GM23338 (cell line): ENCODE results near the gene PCNT.

Source experiments
- EZH2 ChIP-seq: fragments of 200-600 bp; sonication (generic); IDR thresholded peaks from one replicate; pipeline ENCODE4 v1.8.0; 2017; ENCODE audit warnings: antibody characterized with exemption, mild to moderate bottlenecking, low read depth; ENCODE audit not compliant: unreplicated experiment
- POLR2AphosphoS5 ChIP-seq: IDR thresholded peaks from 2 replicates; pipeline ENCODE4 v1.6.1; 2016; ENCODE audit warnings: antibody characterized with exemption, low read depth
- ZNF114 ChIP-seq: fragments of 250-450 bp; sonication (Bioruptor Pico); IDR thresholded peaks from 2 replicates; pipeline ENCODE4 v1.5.0; 2020; ENCODE audit warnings: mild to moderate bottlenecking, moderate library complexity
- TF ChIP-seq, protein P1 (sequence below), 2 experiments: fragments of 200-600 bp in 1 of 2; sonication (generic) in 1 of 2; conservative IDR thresholded peaks; 2 replicates each; pipeline versions ENCODE4 v1.5.1 to v1.6.1; 2016 to 2017; ENCODE audit warnings: antibody characterized with exemption in 2 of 2, low read depth in 2 of 2, mild to moderate bottlenecking in 2 of 2, moderate library complexity in 1 of 2
- TF ChIP-seq, protein P2 (sequence below): IDR thresholded peaks from one replicate; pipeline ENCODE4 v1.6.1; 2018; ENCODE audit warnings: antibody characterized with exemption; ENCODE audit not compliant: unreplicated experiment

- TF ChIP-seq, protein P1, sequence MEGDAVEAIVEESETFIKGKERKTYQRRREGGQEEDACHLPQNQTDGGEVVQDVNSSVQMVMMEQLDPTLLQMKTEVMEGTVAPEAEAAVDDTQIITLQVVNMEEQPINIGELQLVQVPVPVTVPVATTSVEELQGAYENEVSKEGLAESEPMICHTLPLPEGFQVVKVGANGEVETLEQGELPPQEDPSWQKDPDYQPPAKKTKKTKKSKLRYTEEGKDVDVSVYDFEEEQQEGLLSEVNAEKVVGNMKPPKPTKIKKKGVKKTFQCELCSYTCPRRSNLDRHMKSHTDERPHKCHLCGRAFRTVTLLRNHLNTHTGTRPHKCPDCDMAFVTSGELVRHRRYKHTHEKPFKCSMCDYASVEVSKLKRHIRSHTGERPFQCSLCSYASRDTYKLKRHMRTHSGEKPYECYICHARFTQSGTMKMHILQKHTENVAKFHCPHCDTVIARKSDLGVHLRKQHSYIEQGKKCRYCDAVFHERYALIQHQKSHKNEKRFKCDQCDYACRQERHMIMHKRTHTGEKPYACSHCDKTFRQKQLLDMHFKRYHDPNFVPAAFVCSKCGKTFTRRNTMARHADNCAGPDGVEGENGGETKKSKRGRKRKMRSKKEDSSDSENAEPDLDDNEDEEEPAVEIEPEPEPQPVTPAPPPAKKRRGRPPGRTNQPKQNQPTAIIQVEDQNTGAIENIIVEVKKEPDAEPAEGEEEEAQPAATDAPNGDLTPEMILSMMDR (conservative IDR thresholded peaks at IDR 0.05; ENCODE audit: low read depth in 2 of 2), result no peak
- TF ChIP-seq, protein P2, sequence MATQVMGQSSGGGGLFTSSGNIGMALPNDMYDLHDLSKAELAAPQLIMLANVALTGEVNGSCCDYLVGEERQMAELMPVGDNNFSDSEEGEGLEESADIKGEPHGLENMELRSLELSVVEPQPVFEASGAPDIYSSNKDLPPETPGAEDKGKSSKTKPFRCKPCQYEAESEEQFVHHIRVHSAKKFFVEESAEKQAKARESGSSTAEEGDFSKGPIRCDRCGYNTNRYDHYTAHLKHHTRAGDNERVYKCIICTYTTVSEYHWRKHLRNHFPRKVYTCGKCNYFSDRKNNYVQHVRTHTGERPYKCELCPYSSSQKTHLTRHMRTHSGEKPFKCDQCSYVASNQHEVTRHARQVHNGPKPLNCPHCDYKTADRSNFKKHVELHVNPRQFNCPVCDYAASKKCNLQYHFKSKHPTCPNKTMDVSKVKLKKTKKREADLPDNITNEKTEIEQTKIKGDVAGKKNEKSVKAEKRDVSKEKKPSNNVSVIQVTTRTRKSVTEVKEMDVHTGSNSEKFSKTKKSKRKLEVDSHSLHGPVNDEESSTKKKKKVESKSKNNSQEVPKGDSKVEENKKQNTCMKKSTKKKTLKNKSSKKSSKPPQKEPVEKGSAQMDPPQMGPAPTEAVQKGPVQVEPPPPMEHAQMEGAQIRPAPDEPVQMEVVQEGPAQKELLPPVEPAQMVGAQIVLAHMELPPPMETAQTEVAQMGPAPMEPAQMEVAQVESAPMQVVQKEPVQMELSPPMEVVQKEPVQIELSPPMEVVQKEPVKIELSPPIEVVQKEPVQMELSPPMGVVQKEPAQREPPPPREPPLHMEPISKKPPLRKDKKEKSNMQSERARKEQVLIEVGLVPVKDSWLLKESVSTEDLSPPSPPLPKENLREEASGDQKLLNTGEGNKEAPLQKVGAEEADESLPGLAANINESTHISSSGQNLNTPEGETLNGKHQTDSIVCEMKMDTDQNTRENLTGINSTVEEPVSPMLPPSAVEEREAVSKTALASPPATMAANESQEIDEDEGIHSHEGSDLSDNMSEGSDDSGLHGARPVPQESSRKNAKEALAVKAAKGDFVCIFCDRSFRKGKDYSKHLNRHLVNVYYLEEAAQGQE, result no peak
- TF ChIP-seq EZH2, result no peak
- no peak for TF ChIP-seq POLR2AphosphoS5
- TF ChIP-seq ZNF114 (CRISPR knock-in tag), result no peak
Observed at GRCh38 chr21:46416551-46416950, 92.6 kb downstream of the PCNT start.
